ENCODE results near the gene GSTO2. TPM values are rescaled to one million over a fixed set of nuclear protein-coding genes. Genes with fewer than 3 reads are reported as not detected.
"Not testable (repeated sequence)": the region's sequence is repeated elsewhere in the genome, so short reads cannot be mapped to it uniquely, and the experiment has no call there.

Gene GSTO2
- total RNA-seq, 2 experiments from 2014 or later: 0.77 to 1.2 TPM

- Mint-ChIP-seq H3K4me1 (ENCODE audit: low read depth) (no peaks in the 10 kb centered on the region), H3K27ac (no peak overlapping the region), H3K27me3 (peaks cover 56% of the 10 kb centered on the region)
Observed at GRCh38 chr10:104240078-104240477, 28.9 kb upstream of the GSTO2 start.

GRCh38 chr10:104242545-104242944 is 26.4 kb upstream of the GSTO2 start:
- TF ChIP-seq CTCF (IDR thresholded peaks at IDR 0.05): no peak
- POLR2A ChIA-PET: no interaction called here
- Mint-ChIP-seq H3K9me3 (peaks cover 3% of the 10 kb centered on the region), H3K27ac (no peak overlapping the region), H3K4me3 (no peak overlapping the region), H3K4me1 (ENCODE audit: low read depth) (no peaks in the 10 kb centered on the region), H3K36me3 (ENCODE audit: low read depth) (no peaks in the 10 kb centered on the region), H3K27me3 (peaks cover 33% of the 10 kb centered on the region)
- no peaks in the 10 kb centered on the region for H3K36me3 ChIP-seq (ENCODE audit: insufficient read depth, low read length)
- DNase-seq: no peak
- intact Hi-C loops (cut with DNase I, micrococcal nuclease): no loop called here
- H3K9me3 ChIP-seq (ENCODE audit: control insufficient read depth in 1 of 2, insufficient read depth in 1 of 2, low read length in 2 of 2): no peaks in the 10 kb centered on the region
- no peaks in the 10 kb centered on the region for H3K27me3 ChIP-seq (ENCODE audit: control insufficient read depth in 1 of 2, insufficient read depth in 2 of 2, low read length in 2 of 2)
- ATAC-seq (ENCODE audit: poor library complexity): no peak
- no peaks in the 10 kb centered on the region for H3K4me1 ChIP-seq (ENCODE audit: insufficient read depth, low read length)
- H3K4me3 ChIP-seq (ENCODE audit: low read length): no peak overlapping the region
- H3K27ac ChIP-seq (ENCODE audit: low read depth in 1 of 2, low read length in 2 of 2): no peak overlapping the region
- CTCF ChIA-PET: no interaction called here

More at GRCh38 chr10:104240078-104240477, 28.9 kb upstream of the GSTO2 start:
- Histone ChIP-seq H3K27ac (ENCODE audit: low read depth in 1 of 2, low read length in 2 of 2) (no peak overlapping the region), H3K9me3 (ENCODE audit: control insufficient read depth in 1 of 2, insufficient read depth in 1 of 2, low read length in 2 of 2) (peaks cover 0 to 5% of the 10 kb centered on the region in 2 experiments), H3K4me3 (ENCODE audit: low read length) (no peak overlapping the region), H3K4me1 (ENCODE audit: insufficient read depth, low read length) (no peaks in the 10 kb centered on the region), H3K27me3 (ENCODE audit: control insufficient read depth in 1 of 2, insufficient read depth in 2 of 2, low read length in 2 of 2) (no peaks in the 10 kb centered on the region), H3K36me3 (ENCODE audit: insufficient read depth, low read length) (no peaks in the 10 kb centered on the region)
- H3K36me3 Mint-ChIP-seq (ENCODE audit: low read depth): no peaks in the 10 kb centered on the region
- H3K4me3 Mint-ChIP-seq: no peak overlapping the region
- ChIA-PET CTCF (no interaction called here), POLR2A (no interaction called here)
- ATAC-seq (ENCODE audit: poor library complexity) (no peak), DNase-seq (no peak)
- H3K9me3 Mint-ChIP-seq: peaks cover 5% of the 10 kb centered on the region
- intact Hi-C loops (cut with DNase I, micrococcal nuclease): no loop called here
- no peak for TF ChIP-seq CTCF (IDR thresholded peaks at IDR 0.05)

- H3K27me3 Mint-ChIP-seq: peaks cover 30% of the 10 kb centered on the region
- H3K27ac Mint-ChIP-seq; H3K9me3 ChIP-seq (ENCODE audit: control insufficient read depth in 1 of 2, insufficient read depth in 1 of 2, low read length in 2 of 2); DNase-seq; H3K4me1 Mint-ChIP-seq (ENCODE audit: low read depth); H3K4me3 ChIP-seq (ENCODE audit: low read length); CTCF ChIA-PET; intact Hi-C loops (cut with DNase I, micrococcal nuclease); H3K36me3 Mint-ChIP-seq (ENCODE audit: low read depth); H3K4me3 Mint-ChIP-seq; H3K27me3 ChIP-seq (ENCODE audit: control insufficient read depth in 1 of 2, insufficient read depth in 2 of 2, low read length in 2 of 2); ATAC-seq (ENCODE audit: poor library complexity); H3K27ac ChIP-seq (ENCODE audit: low read depth in 1 of 2, low read length in 2 of 2); H3K36me3 ChIP-seq (ENCODE audit: insufficient read depth, low read length); H3K9me3 Mint-ChIP-seq; POLR2A ChIA-PET; H3K4me1 ChIP-seq (ENCODE audit: insufficient read depth, low read length): not testable (repeated sequence)
Observed at GRCh38 chr10:104243009-104243408, 26.0 kb upstream of the GSTO2 start.

- ChIA-PET CTCF (no interaction called here), POLR2A (no interaction called here)
- Mint-ChIP-seq H3K4me1 (ENCODE audit: low read depth) (no peaks in the 10 kb centered on the region), H3K36me3 (ENCODE audit: low read depth) (no peaks in the 10 kb centered on the region), H3K27me3 (peaks cover 29% of the 10 kb centered on the region), H3K27ac (no peak overlapping the region), H3K4me3 (no peak overlapping the region), H3K9me3 (peaks cover 3% of the 10 kb centered on the region)
- no peak overlapping the region for H3K4me3 ChIP-seq (ENCODE audit: low read length)
- no peak for DNase-seq
- intact Hi-C loops (cut with DNase I, micrococcal nuclease): no loop called here
- no peak for TF ChIP-seq CTCF (IDR thresholded peaks at IDR 0.05)
- H3K9me3 ChIP-seq (ENCODE audit: control insufficient read depth in 1 of 2, insufficient read depth in 1 of 2, low read length in 2 of 2): no peaks in the 10 kb centered on the region
- H3K27ac ChIP-seq (ENCODE audit: low read depth in 1 of 2, low read length in 2 of 2): no peak overlapping the region
- ATAC-seq (ENCODE audit: poor library complexity): no peak
- H3K36me3 ChIP-seq (ENCODE audit: insufficient read depth, low read length): no peaks in the 10 kb centered on the region
- no peaks in the 10 kb centered on the region for H3K27me3 ChIP-seq (ENCODE audit: control insufficient read depth in 1 of 2, insufficient read depth in 2 of 2, low read length in 2 of 2)
- no peaks in the 10 kb centered on the region for H3K4me1 ChIP-seq (ENCODE audit: insufficient read depth, low read length)
Observed at GRCh38 chr10:104243512-104243911, 25.5 kb upstream of the GSTO2 start.

Data from CD4-positive, alpha-beta T cell (primary cell).